Caco-2 (cell line): ENCODE results near the gene TPM4. TPM values are rescaled to one million over a fixed set of nuclear protein-coding genes. Genes with fewer than 3 reads are reported as not detected.

ENCODE experiments used
- BruUV-seq: library from RNA; stranded (reverse); fragments of 400-500 nt; replicated peaks from 2 replicates; lab custom pipeline; 2021; lab: Mats Ljungman, UMichigan
- CTCF ChIA-PET: fragments of 300-600 bp; sonication (Branson Sonifier 250); formaldehyde crosslinking; loops from one replicate; lab custom pipeline; 2022; ENCODE audit warnings: antibody characterized with exemption; lab: Charles Lee
- POLR2A ChIA-PET: fragments of 300-600 bp; sonication (Branson Sonifier 250); formaldehyde crosslinking; loops from one replicate; lab custom pipeline; 2022; ENCODE audit warnings: antibody characterized with exemption; lab: Charles Lee
- DNase-seq, 2 experiments: peaks; one replicate each; pipeline versions ENCODE4 v3.0.0 to v3.0.0-alpha.2; 2020 to 2022
- H3K27me3 ChIP-seq: replicated peaks from 2 replicates; pipeline ENCODE4 v1.6.0; 2011; ENCODE audit warnings: low read length; ENCODE audit not compliant: control insufficient read depth, insufficient read depth
- H3K36me3 ChIP-seq: 2 replicates; pipeline ENCODE4 v1.5.1; 2011; ENCODE audit warnings: low read length; ENCODE audit not compliant: control insufficient read depth, insufficient read depth
- H3K4me1 ChIP-seq: fragments of 250-450 bp; sonication (Bioruptor Pico); 2 replicates; pipeline ENCODE4 v1.5.1; 2020; ENCODE audit warnings: mild to moderate bottlenecking
- H3K4me3 ChIP-seq: 2 replicates; pipeline ENCODE4 v1.5.1; 2011; ENCODE audit warnings: low read depth, mild to moderate bottlenecking, control low read depth, low read length
- H3K9me3 ChIP-seq: fragments of 250-450 bp; sonication (Bioruptor Pico); 2 replicates; pipeline ENCODE4 v1.5.1; 2020; ENCODE audit warnings: mild to moderate bottlenecking, moderate library complexity
- H3K27ac Mint-ChIP-seq: one replicate; pipeline ENCODE4 v1.8.0; 2022; ENCODE audit warnings: mixed read lengths; ENCODE audit not compliant: unreplicated experiment
- H3K27me3 Mint-ChIP-seq: one replicate; pipeline ENCODE4 v1.8.0; 2022; ENCODE audit warnings: mixed read lengths; ENCODE audit not compliant: insufficient read depth, unreplicated experiment
- H3K36me3 Mint-ChIP-seq: one replicate; pipeline ENCODE4 v1.8.0; 2022; ENCODE audit warnings: mild to moderate bottlenecking, mixed read lengths; ENCODE audit not compliant: insufficient read depth, unreplicated experiment
- H3K4me1 Mint-ChIP-seq: one replicate; pipeline ENCODE4 v1.8.0; 2022; ENCODE audit warnings: low read depth, mixed read lengths; ENCODE audit not compliant: unreplicated experiment
- H3K4me3 Mint-ChIP-seq: one replicate; pipeline ENCODE4 v1.8.0; 2022; ENCODE audit warnings: mild to moderate bottlenecking, moderate library complexity, mixed read lengths; ENCODE audit not compliant: unreplicated experiment
- H3K9me3 Mint-ChIP-seq: one replicate; pipeline ENCODE4 v1.8.0; 2022; ENCODE audit warnings: mixed read lengths; ENCODE audit not compliant: unreplicated experiment
- CTCF ChIP-seq, 2 experiments: fragments of 200-600 bp in 1 of 2; IDR thresholded peaks; 1 replicate in 1 of 2; 2 replicates in 1 of 2; pipeline versions ENCODE4 v1.5.1 to v1.8.0; 2011 to 2022; ENCODE audit warnings: antibody characterized with exemption in 1 of 2, control low read depth in 1 of 2, inconsistent platforms in 1 of 2, low read depth in 1 of 2, low read length in 1 of 2, mild to moderate bottlenecking in 1 of 2, moderate library complexity in 1 of 2; ENCODE audit not compliant: insufficient read depth in 1 of 2, severe bottlenecking in 1 of 2, unreplicated experiment in 1 of 2
- intact Hi-C: fragments of 100-400 bp; cut with micrococcal nuclease; formaldehyde crosslinking; loops from one replicate; pipeline ENCODE4 v1.10.0; 2022; ENCODE audit not compliant: unreplicated experiment
- total RNA-seq: library from RNA; stranded (reverse); gene quantifications from 2 replicates; pipeline ENCODE4 v1.2.3, GENCODE V29; 2022

Gene TPM4
- total RNA-seq, 1 experiment from 2014 or later, result 368 TPM

GRCh38 chr19:16133818-16134217 lies 57.5 kb downstream of the TPM4 start:
- no TSS peak for BruUV-seq
- no peak for TF ChIP-seq CTCF (IDR thresholded peaks at IDR 0.05; ENCODE audit: insufficient read depth in 1 of 2, low read depth in 1 of 2, low read length in 1 of 2, severe bottlenecking in 1 of 2, unreplicated experiment in 1 of 2)

GRCh38 chr19:16134510-16134909 lies 58.2 kb downstream of the TPM4 start:
- Histone ChIP-seq H3K36me3 (peaks cover 2% of the 10 kb centered on the region; the same call in 1 of the 2 replicates), H3K4me3 (no peak overlapping the region), H3K4me1 (no peaks in the 10 kb centered on the region), H3K27me3 (no peaks in the 10 kb centered on the region), H3K9me3 (no peaks in the 10 kb centered on the region)
- Mint-ChIP-seq H3K9me3 (peaks cover 14% of the 10 kb centered on the region), H3K27me3 (no peaks in the 10 kb centered on the region), H3K4me1 (no peaks in the 10 kb centered on the region), H3K36me3 (peaks cover 67% of the 10 kb centered on the region), H3K27ac (no peak overlapping the region), H3K4me3 (no peak overlapping the region)
- ChIA-PET POLR2A (no interaction called here), CTCF (no interaction called here)
- DNase-seq, result no peak
- intact Hi-C loops, result no loop called here
- no TSS peak for BruUV-seq
- no peak for TF ChIP-seq CTCF (IDR thresholded peaks at IDR 0.05; ENCODE audit: insufficient read depth in 1 of 2, low read depth in 1 of 2, low read length in 1 of 2, severe bottlenecking in 1 of 2, unreplicated experiment in 1 of 2)

More at GRCh38 chr19:16133818-16134217, 57.5 kb downstream of the TPM4 start:
- ChIA-PET CTCF (no interaction called here), POLR2A (no interaction called here)
- DNase-seq, result no peak
- Histone ChIP-seq H3K36me3 (peaks cover 2% of the 10 kb centered on the region; the same call in 1 of the 2 replicates), H3K9me3 (no peaks in the 10 kb centered on the region), H3K27me3 (no peaks in the 10 kb centered on the region), H3K4me3 (no peak overlapping the region), H3K4me1 (no peaks in the 10 kb centered on the region)
- H3K9me3 Mint-ChIP-seq, result peaks cover 14% of the 10 kb centered on the region
- peaks cover 72% of the 10 kb centered on the region for H3K36me3 Mint-ChIP-seq
- no peaks in the 10 kb centered on the region for H3K27me3 Mint-ChIP-seq
- no peak overlapping the region for H3K4me3 Mint-ChIP-seq
- H3K4me1 Mint-ChIP-seq, result no peaks in the 10 kb centered on the region
- no peak overlapping the region for H3K27ac Mint-ChIP-seq
- intact Hi-C loops, result no loop called here

GRCh38 chr19:16135430-16136127 lies 59.3 kb downstream of the TPM4 start:
- POLR2A ChIA-PET, result no interaction called here
- CTCF ChIA-PET, result interaction anchor here (0.6 kb wide), 1 partner anchor 47 kb away, joined by 6 read pairs; no protein-coding TSS in a partner anchor
- H3K4me1 ChIP-seq, result no peaks in the 10 kb centered on the region

More at GRCh38 chr19:16135430-16136127, 59.3 kb downstream of the TPM4 start:
- no TSS peak for BruUV-seq
- Histone ChIP-seq H3K9me3 (no peaks in the 10 kb centered on the region), H3K27me3 (no peaks in the 10 kb centered on the region), H3K36me3 (peaks cover 2% of the 10 kb centered on the region; the same call in 1 of the 2 replicates), H3K4me3 (no peak overlapping the region)
- intact Hi-C loops, result no loop called here
- Mint-ChIP-seq H3K9me3 (peaks cover 14% of the 10 kb centered on the region), H3K27me3 (no peaks in the 10 kb centered on the region), H3K36me3 (peaks cover 60% of the 10 kb centered on the region), H3K4me3 (no peak overlapping the region), H3K27ac (no peak overlapping the region), H3K4me1 (no peaks in the 10 kb centered on the region)
- peak in 1 of 2 experiments; percentile 12 for DNase-seq
- TF ChIP-seq CTCF (IDR thresholded peaks at IDR 0.05; ENCODE audit: insufficient read depth in 1 of 2, low read depth in 1 of 2, low read length in 1 of 2, severe bottlenecking in 1 of 2, unreplicated experiment in 1 of 2), result no peak
